HG02623 (cell line): Measurements from ENCODE around the gene TCIRG1.
"Not testable (repeated sequence)": the region's sequence is repeated elsewhere in the genome, so short reads cannot be mapped to it uniquely, and the experiment has no call there.

Source experiments
- ATAC-seq: cut with Tn5 transposase; IDR thresholded peaks from one replicate; pipeline ENCODE4 v1.9.1; 2021; ENCODE audit warnings: moderate library complexity; ENCODE audit not compliant: unreplicated experiment

The TCIRG1 gene

GRCh38 chr11:68038718-68039525, at the start of gene TCIRG1:
Gene TCIRG1, plus strand, starts transcription at chr11:68039025. Its CDS starts 2,247 bp downstream, at chr11:68041272.
- ATAC-seq = peak; percentile 45

- not testable (repeated sequence) for ATAC-seq
These were observed 48.1 kb upstream of the TCIRG1 start for GRCh38 chr11:67990546-67991346.

GRCh38 chr11:67991347-67992121, 47.3 kb upstream of the TCIRG1 start:
- not testable (repeated sequence) for ATAC-seq

GRCh38 chr11:67993821-67994220, 45.0 kb upstream of the TCIRG1 start:
- not testable (repeated sequence) for ATAC-seq

- ATAC-seq = not testable (repeated sequence)
These were observed 44.4 kb upstream of the TCIRG1 start for GRCh38 chr11:67994387-67994786.

GRCh38 chr11:67995129-67995528, 43.7 kb upstream of the TCIRG1 start:
- not testable (repeated sequence) for ATAC-seq

GRCh38 chr11:67995579-67995978, 43.2 kb upstream of the TCIRG1 start:
- ATAC-seq = not testable (repeated sequence)

GRCh38 chr11:67996051-67996450, 42.8 kb upstream of the TCIRG1 start:
- ATAC-seq = no peak

GRCh38 chr11:67996622-67997474, 42.0 kb upstream of the TCIRG1 start:
- no peak for ATAC-seq

- ATAC-seq = no peak
These were observed 41.3 kb upstream of the TCIRG1 start for GRCh38 chr11:67997475-67997921.

GRCh38 chr11:67998150-67999045, 40.4 kb upstream of the TCIRG1 start:
- ATAC-seq = no peak

- ATAC-seq = no peak
These were observed 39.6 kb upstream of the TCIRG1 start for GRCh38 chr11:67999201-67999629.

GRCh38 chr11:67999704-68000103, 39.1 kb upstream of the TCIRG1 start:
- ATAC-seq = no peak

- no peak for ATAC-seq
These were observed 36.3 kb upstream of the TCIRG1 start for GRCh38 chr11:68002575-68002937.

- no peak for ATAC-seq
These were observed 35.6 kb upstream of the TCIRG1 start for GRCh38 chr11:68002938-68003845.

GRCh38 chr11:68003846-68004550, 34.8 kb upstream of the TCIRG1 start, which contains the start of gene UNC93B1:
Gene UNC93B1, minus strand, starts transcription at chr11:68004097. Its CDS starts 54 bp downstream, at chr11:68004043.
- no peak for ATAC-seq
